NT2/D1 (cell line): ENCODE measurements around the gene ACADM.

ENCODE experiments used
- SUZ12 ChIP-seq: IDR thresholded peaks from 2 replicates; pipeline ENCODE4 v1.6.1; 2011; ENCODE audit not compliant: insufficient read length, insufficient read depth; ENCODE audit errors: extremely low read depth
- YY1 ChIP-seq: IDR thresholded peaks from 2 replicates; pipeline ENCODE4 v1.6.1; 2011; ENCODE audit not compliant: insufficient read length, insufficient read depth

DNA sequence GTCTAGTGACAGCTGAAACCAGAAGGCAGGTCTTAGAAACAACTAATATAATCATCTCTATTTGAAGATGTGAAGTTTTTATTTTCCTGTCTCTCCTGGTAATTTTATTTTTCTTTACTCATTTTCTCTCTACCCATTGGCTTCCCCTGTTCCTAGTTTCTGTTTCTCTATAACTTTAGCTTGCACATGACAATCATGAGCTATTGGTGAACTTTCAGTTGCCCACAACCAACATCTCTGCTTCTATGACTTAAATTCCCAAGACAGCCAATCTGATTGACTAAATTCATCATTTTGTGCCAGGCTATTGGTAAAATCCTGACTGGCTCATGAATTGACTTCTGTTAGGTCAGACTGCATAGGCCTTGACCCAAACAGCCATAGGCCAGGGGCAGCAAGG lies 13.7 kb upstream of the ACADM start:
- TF ChIP-seq YY1, result no peak
- no peak for TF ChIP-seq SUZ12
